Measurements from ENCODE around the gene CCDC92B.

CCDC92B gene

GRCh38 chr17:2795441-2796163 is 46.1 kb upstream of the CCDC92B start:
- Histone ChIP-seq H3K79me2 (ENCODE audit: control insufficient read depth, low read length) (no peaks in the 10 kb centered on the region), H3F3A (ENCODE audit: control insufficient read depth, insufficient read depth) (no peaks in the 10 kb centered on the region), H3K4me1 (ENCODE audit: control insufficient read depth, low read length) (peaks cover 31% of the 10 kb centered on the region), H4K20me1 (ENCODE audit: control insufficient read depth, insufficient read depth, low read depth, low read length) (no peaks in the 10 kb centered on the region), H3K27ac (ENCODE audit: low read depth, low read length) (no peak overlapping the region), H3K4me2 (ENCODE audit: low read length) (peak overlapping the region; percentile 1; the same call in 1 of the 2 replicates), H3K4me3 (ENCODE audit: low read length) (no peak overlapping the region), H3K9me3 (ENCODE audit: control insufficient read depth, insufficient read depth, low read length) (no peaks in the 10 kb centered on the region), H3K36me3 (ENCODE audit: control insufficient read depth, low read length) (no peaks in the 10 kb centered on the region), H3K9me2 (replicated peaks; ENCODE audit: control insufficient read depth, low read length) (no peaks in the 10 kb centered on the region), H3K27me3 (ENCODE audit: control insufficient read depth, low read length) (peaks cover 51% of the 10 kb centered on the region)
- no peak for TF ChIP-seq CTCF (IDR thresholded peaks at IDR 0.05; ENCODE audit: low read depth, low read length, poor library complexity, severe bottlenecking)
- no peak for TF ChIP-seq EZH2phosphoT487 (IDR thresholded peaks at IDR 0.05; ENCODE audit: borderline replicate concordance, low read length)

GRCh38 chr17:2794111-2794803 is 44.8 kb upstream of the CCDC92B start:
- no peaks in the 10 kb centered on the region for H3K36me3 ChIP-seq (ENCODE audit: control insufficient read depth, low read length)
- no peak overlapping the region; the same call in 1 of the 2 replicates for H3K4me2 ChIP-seq (ENCODE audit: low read length)
- no peaks in the 10 kb centered on the region for H3K9me3 ChIP-seq (ENCODE audit: control insufficient read depth, insufficient read depth, low read length)
- H3K4me1 ChIP-seq (ENCODE audit: control insufficient read depth, low read length) = peaks cover 34% of the 10 kb centered on the region
- no peak overlapping the region for H3K4me3 ChIP-seq (ENCODE audit: low read length)
- H3K27ac ChIP-seq (ENCODE audit: low read depth, low read length) = no peak overlapping the region
- H3K9me2 ChIP-seq (replicated peaks; ENCODE audit: control insufficient read depth, low read length) = no peaks in the 10 kb centered on the region
- peaks cover 53% of the 10 kb centered on the region for H3K27me3 ChIP-seq (ENCODE audit: control insufficient read depth, low read length)
- no peaks in the 10 kb centered on the region for H3F3A ChIP-seq (ENCODE audit: control insufficient read depth, insufficient read depth)
- no peak for TF ChIP-seq CTCF (IDR thresholded peaks at IDR 0.05; ENCODE audit: low read depth, low read length, poor library complexity, severe bottlenecking)
- TF ChIP-seq EZH2phosphoT487 (IDR thresholded peaks at IDR 0.05; ENCODE audit: borderline replicate concordance, low read length) = no peak
- H3K79me2 ChIP-seq (ENCODE audit: control insufficient read depth, low read length) = no peaks in the 10 kb centered on the region
- H4K20me1 ChIP-seq (ENCODE audit: control insufficient read depth, insufficient read depth, low read depth, low read length) = no peaks in the 10 kb centered on the region

- H3K27me3 ChIP-seq (ENCODE audit: control insufficient read depth, low read length) = peaks cover 43% of the 10 kb centered on the region
Measured at GRCh38 chr17:2792366-2793169, 43.1 kb upstream of the CCDC92B start.

More at GRCh38 chr17:2792366-2793169, 43.1 kb upstream of the CCDC92B start:
- TF ChIP-seq CTCF (IDR thresholded peaks at IDR 0.05; ENCODE audit: low read depth, low read length, poor library complexity, severe bottlenecking) (no peak), EZH2phosphoT487 (IDR thresholded peaks at IDR 0.05; ENCODE audit: borderline replicate concordance, low read length) (no peak)
- Histone ChIP-seq H3F3A (ENCODE audit: control insufficient read depth, insufficient read depth) (no peaks in the 10 kb centered on the region), H3K27ac (ENCODE audit: low read depth, low read length) (no peak overlapping the region), H3K4me3 (ENCODE audit: low read length) (no peak overlapping the region), H4K20me1 (ENCODE audit: control insufficient read depth, insufficient read depth, low read depth, low read length) (no peaks in the 10 kb centered on the region), H3K4me2 (ENCODE audit: low read length) (no peak overlapping the region), H3K79me2 (ENCODE audit: control insufficient read depth, low read length) (no peaks in the 10 kb centered on the region), H3K9me3 (ENCODE audit: control insufficient read depth, insufficient read depth, low read length) (no peaks in the 10 kb centered on the region), H3K9me2 (replicated peaks; ENCODE audit: control insufficient read depth, low read length) (no peaks in the 10 kb centered on the region), H3K4me1 (ENCODE audit: control insufficient read depth, low read length) (peaks cover 34% of the 10 kb centered on the region), H3K36me3 (ENCODE audit: control insufficient read depth, low read length) (no peaks in the 10 kb centered on the region)

Measured in DOHH2 (cell line).